HPDE6-E6E7 (cell line): ENCODE data around the gene BRD3.
A peak's percentile ranks its signal among the peaks of the same experiment; 100 is the strongest.
"Not testable (repeated sequence)": the region's sequence is repeated elsewhere in the genome, so short reads cannot be mapped to it uniquely, and the experiment has no call there.

Experiments
- DNase-seq: peaks from one replicate; pipeline ENCODE4 v3.0.0; 2011; ENCODE audit warnings: missing footprints; ENCODE audit errors: extremely low spot score

The BRD3 gene

GRCh38 chr9:133993635-133994253 is 74.1 kb downstream of the BRD3 start:
- DNase-seq = no peak

- DNase-seq = peak; percentile 68
These were observed 74.8 kb downstream of the BRD3 start for GRCh38 chr9:133992780-133993634.

- no peak for DNase-seq
These were observed 75.7 kb downstream of the BRD3 start, which contains the start of gene VAV2 for GRCh38 chr9:133991964-133992779. Gene VAV2 (minus strand): TSS chr9:133992324. CDS start chr9:133992278, 46 bp downstream.

- no peak for DNase-seq
These were observed 76.5 kb downstream of the BRD3 start for GRCh38 chr9:133991214-133991921.

GRCh38 chr9:133990366-133991213 is 77.2 kb downstream of the BRD3 start:
- DNase-seq = peak; percentile 47

GRCh38 chr9:133989625-133990365 is 78.0 kb downstream of the BRD3 start:
- DNase-seq = no peak

- DNase-seq = not testable (repeated sequence)
These were observed 79.1 kb downstream of the BRD3 start for GRCh38 chr9:133988771-133989170.

- no peak for DNase-seq
These were observed 79.7 kb downstream of the BRD3 start for GRCh38 chr9:133987946-133988665.

- DNase-seq = no peak
These were observed 80.4 kb downstream of the BRD3 start for GRCh38 chr9:133987446-133987788.

GRCh38 chr9:133986774-133987445 is 80.9 kb downstream of the BRD3 start:
- no peak for DNase-seq

- no peak for DNase-seq
These were observed 81.8 kb downstream of the BRD3 start for GRCh38 chr9:133986061-133986460.

- no peak for DNase-seq
These were observed 84.7 kb downstream of the BRD3 start for GRCh38 chr9:133982971-133983720.

GRCh38 chr9:133981958-133982681 is 85.7 kb downstream of the BRD3 start:
- DNase-seq = no peak

- no peak for DNase-seq
These were observed 86.3 kb downstream of the BRD3 start for GRCh38 chr9:133981589-133981957.

- DNase-seq = no peak
These were observed 86.8 kb downstream of the BRD3 start for GRCh38 chr9:133980864-133981588.
